ENCODE measurements around the gene HLCS.

Gene HLCS

DNA sequence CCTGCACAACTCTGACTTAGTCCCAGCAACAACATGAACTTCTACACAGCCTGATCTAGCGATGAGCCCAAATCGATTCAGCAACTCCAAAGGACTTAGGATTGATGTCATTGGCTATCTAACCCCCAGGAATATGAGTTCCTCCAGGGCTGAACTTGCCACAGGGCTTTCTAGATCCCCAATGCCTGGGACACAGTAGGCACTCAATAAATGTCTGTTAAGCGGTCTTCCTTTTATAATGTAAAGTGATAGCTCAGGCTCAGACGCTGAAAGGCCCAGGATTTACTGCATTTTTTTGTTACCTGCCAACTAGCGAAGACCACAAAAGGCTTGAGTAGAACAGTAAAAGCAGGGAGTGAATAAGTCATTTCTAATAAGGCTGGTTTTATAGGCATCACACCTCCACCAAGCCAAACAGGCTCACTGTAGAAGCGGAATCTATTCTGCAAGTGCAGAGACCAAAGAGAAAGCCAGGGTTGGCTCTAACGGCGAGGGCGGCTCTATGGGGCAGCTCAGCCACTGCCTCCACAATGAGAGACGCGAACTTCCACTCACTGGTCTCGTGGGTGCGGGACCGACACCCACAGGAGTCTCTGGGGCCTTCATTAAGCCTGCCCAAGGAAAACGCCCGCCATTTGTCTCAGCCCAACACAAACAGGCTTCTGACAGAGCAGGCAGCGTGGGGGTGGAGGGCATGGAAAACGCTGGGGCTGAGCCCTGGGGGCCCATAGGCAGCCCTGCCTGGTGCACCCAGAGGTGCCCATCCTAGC, 52.0 kb downstream of the HLCS start:
- no peak for DNase-seq (ENCODE audit: low spot score)

DNA sequence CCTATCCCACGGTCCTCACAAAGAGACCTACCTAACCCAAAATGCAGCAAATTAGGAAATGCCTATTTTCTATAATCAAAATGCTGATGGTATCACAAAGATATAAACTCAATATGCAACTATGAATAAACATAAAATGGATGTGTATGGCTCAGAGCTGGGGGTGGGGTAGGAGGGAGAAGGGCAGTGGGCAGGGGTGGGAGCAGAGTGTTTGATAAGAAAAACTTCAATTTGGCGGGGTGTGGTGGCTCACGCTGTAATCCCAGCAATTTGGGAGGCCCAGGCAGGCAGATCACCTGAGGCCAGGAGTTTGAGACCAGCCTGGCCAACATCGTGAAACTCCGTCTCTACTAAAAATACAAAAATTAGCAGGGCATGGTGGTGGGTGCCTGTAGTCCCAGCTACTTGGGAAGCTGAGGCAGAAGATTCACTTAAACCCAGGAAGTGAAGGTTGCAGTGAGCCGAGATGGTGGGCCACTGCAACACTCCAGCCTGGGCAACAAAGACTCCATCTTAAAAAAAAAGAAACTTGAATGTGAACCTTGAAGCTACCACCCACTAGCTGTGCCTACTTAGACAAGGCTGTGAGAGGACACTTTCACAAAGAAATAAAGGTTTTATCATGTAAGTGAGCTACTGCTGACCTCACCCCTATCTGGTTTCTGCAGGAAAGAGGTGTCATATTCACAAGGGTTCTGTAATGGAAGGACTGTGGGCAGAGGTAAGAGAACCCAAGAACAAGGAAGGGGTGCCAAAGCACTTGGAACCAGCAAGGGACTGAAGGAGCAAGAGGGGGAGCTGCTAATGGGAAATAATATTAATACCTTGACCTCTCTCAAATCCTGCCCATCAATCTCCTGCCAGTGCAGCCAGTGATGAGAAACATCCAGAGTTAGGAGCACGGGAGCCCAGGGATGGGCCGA, 53.0 kb downstream of the HLCS start:
- no peak for DNase-seq (ENCODE audit: low spot score)

DNA sequence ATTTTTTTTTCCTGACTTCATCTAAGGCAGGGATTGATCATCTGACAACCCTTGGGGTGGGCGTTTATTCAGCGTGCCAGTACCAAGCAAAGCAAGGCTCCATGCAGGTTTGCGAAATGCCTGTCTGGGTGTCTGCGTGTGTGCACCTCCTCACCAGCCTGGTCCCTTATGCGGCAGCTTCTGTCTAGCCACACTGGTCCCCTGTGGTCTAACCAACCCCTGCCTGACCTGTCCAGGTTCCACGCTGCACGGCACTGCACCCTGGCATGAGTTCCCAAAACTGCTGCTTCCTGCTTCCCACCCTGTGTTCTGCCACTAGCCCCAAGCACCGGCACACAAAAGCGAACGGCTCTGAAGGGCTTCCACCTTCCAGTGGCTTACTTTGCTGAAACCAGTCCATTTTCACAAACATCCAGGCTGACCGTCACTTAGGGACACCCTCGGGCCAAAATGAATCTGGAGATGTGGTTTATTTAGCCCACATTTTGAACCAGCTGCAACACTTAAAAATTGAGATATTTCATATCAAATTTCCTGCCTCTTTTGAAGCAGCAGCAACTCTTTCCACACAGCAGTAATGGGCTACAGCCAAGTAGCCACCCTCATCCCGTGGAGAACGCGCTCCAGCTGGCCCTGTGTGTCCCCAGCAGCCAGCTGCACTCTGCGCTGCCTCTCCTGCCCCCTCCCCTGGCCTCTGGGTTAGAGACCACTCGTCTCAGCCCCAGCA, 55.7 kb downstream of the HLCS start:
- no peak for DNase-seq (ENCODE audit: low spot score)

DNA sequence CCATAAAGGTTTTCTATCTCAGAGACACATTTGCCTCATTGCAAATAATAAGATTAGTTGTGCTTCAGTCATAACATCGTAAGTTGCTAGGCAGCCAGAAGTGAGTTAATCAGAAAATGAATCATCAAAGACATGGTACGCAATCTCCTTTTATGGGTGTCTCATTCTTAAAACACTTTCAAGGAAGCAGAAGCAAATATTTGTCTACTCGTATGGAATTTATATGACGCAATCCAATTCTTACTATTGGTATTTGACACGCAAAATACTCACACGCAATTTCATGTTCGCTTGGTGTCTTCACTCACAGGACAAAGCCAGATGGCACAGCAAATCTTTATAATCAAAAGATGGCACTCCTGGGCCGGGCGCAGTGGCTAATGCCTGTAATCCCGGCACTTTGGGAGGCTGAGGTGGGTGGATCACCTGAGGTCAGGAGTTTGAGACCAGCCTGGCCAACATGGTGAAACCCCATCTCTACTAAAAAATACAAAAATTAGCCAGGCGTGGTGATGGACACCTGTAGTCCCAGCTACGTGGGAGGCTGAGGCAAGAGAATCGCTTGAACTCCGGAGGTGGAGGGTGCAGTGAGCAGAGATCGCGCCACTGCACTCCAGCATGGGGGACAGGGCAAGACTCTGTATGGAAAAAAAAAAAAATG, 56.4 kb downstream of the HLCS start:
- no peak for DNase-seq (ENCODE audit: low spot score)

DNA sequence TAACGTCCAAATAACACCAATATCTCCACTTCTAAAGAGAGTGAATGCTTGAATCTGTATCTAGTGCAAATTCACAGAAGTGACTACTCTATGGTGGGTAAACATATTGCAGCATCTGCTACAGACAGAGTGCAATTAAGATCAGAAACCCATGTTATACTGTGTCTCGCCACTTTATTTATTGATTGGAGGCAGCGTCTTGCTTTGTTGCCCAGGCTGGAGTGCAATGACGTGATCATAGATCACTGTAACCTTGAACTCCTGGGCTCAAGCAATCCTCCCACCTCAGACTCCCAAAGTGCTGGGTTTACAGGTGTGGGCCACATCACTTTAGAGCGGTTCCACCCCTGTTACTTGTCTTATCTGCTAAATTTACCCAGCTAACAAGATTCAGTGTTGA, 57.0 kb downstream of the HLCS start:
- no peak for DNase-seq (ENCODE audit: low spot score)

DNA sequence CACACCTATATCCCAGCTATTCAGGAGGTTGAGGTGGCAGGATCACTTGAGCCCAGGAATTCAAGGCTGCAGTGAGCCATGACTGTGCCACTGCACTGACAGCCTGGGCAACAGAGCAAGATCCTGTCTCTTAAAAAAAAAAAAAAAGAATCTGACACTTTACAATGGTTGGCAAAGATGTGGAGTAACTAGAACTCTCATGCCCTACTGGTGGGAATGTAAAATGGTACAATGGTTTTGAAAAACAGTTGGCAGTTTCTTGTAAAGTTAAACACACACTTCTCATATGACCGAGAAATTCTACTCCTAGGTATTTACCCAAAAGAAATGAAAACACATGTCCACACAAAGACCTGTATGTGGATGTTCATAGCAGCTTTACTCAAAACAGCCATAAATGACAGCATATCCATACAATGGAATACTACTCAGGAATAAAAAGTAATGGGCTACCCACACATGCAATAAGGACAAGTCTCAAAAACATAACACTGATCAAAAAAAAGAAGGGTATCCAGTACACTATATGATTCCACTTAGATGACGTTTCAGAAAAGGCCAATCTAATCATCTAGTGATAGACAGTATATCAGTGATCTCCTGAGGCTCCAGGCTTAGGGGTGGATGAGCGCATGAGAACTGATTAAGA, 58.1 kb downstream of the HLCS start:
- DNase-seq (ENCODE audit: low spot score) = no peak

DNA sequence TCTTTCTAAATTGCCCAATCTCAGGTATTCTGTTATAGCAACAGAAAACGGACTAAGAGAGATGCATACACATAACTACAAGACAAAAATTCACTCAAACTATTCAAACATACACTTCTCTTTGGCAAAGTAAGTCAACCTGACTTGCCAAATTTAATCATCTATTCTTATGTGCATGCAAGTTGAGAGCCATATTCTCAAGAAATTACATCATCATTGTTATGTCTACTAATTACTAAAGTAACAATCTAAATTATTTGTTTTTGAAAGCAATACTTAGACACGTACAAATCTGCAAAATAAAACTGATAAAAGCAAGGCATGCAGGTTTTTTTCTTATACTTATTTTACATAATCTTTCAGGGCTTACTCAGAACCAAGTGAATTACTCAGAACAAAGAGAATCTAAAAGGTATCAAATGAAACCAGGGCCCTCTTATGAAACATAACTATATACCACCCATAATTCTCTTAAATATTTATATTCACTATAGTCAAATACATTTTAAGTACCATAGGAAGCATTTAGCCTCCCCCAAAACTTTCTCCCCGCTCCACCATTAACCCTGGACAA, 62.3 kb downstream of the HLCS start:
- DNase-seq (ENCODE audit: low spot score) = no peak

DNA sequence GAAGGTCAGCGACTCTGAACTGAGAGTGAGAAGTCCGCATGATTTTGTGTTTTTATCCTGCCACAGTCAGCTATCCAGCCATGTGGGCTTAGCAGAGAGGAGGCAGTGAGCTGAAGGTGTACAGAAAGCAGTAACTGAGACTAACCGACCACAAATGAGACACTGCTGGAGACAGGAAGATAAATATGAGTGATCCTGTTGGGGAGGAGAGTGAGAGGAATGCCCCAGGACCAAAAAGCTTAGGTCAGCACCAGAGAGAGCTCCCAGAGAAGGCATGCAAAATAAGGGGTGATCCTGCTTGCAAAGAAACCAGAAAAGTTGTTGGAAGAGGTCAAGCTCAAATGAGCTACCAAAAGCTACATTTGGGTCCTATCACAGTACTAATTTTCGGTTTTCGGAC, 63.7 kb downstream of the HLCS start:
- DNase-seq (ENCODE audit: low spot score) = peak; percentile 36

DNA sequence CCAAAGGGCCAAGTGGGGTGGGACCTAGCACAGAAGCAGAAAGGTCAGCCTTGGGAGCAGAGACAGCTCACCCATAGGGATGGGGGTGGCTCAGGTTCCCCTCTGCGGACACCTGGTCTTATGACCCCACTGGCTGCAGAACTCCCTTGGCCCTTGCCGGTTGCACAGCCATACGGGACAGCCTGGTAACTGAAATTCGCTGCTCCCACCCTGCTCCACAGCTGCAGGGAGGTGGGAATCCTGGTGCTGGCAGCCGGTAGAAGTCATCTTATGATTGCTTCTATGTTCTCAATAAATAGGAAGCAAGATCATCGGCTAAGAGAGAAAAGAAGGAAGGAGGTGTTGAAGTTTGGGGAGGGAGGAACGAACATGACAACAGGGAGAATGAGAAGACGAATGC, 64.1 kb downstream of the HLCS start:
- no peak for DNase-seq (ENCODE audit: low spot score)

DNA sequence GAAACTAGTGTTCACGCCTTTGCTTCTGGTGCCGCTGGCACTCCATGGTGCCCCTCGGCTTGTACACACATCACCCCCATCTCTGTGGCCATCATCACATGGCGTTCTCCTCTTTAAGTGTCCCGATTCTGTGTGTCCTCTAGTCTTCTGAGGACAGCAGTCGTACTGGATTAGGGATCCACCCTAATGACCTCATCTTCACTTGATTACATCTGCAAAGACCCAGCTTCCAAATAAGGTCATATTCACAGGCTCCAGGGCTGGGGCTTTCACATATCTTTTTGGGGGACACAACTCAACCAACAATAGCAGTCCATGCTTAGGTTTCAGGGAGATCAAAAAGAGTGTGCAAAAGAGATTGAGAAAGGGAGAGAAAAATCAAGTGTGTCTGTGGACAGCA, 64.9 kb downstream of the HLCS start:
- no peak for DNase-seq (ENCODE audit: low spot score)

DNA sequence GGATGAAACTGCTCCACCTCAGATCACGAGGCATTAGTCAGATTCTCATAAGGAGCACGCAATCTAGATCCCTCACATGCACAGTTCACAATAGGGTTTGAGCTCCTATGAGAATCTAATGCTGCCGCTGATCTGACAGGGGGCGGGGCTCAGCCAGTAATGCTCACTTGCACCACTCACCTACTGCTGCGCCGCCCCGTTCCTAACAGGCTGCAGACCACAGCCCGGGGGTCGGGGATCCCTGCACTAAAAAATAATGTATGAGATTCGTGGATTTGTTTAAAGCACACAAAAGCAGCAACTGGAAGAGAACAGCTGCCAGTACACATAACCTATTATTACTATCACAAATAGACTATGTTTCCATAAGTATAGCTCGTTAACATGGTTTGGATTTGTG, 72.9 kb downstream of the HLCS start:
- no peak for DNase-seq (ENCODE audit: low spot score)

DNA sequence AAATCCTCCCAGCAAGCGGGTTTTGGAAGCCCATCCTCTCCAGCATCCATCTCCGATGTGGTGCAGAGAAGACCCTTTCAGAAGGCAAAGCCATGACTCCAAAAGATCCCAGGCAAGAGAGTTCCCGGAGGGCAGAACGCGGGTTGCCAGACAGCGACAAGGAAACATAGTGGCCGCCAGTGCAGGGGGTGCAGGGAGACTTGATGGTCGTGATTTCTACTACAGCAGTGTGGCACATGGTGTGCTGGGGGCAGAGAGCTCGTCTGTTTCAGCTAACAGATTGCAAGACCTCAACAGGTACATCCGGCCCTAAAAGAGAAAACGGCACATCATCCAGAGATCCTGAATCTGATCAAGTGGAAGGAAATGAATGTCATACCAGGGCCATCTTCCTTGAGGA, 74.3 kb downstream of the HLCS start:
- DNase-seq (ENCODE audit: low spot score) = no peak

DNA sequence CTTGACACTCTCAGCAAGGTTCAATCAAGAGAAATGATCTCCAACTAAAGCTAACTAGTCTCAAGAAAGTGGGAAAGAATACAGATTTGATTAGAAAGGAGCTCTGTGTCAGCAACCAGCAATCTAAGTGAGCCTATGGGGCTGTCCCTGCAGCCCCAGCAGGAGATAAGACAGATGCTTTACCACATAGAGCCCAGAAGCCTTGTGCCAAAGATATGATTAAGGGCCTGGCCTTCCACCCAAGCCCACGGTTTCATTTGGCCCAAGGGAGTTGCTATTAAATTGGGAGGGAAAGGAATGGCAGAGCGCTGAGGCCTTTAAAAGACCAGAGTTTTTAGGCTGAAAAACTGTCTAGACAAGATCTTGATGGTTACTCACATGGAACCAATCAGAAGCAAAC, 74.8 kb downstream of the HLCS start:
- DNase-seq (ENCODE audit: low spot score) = no peak

DNA sequence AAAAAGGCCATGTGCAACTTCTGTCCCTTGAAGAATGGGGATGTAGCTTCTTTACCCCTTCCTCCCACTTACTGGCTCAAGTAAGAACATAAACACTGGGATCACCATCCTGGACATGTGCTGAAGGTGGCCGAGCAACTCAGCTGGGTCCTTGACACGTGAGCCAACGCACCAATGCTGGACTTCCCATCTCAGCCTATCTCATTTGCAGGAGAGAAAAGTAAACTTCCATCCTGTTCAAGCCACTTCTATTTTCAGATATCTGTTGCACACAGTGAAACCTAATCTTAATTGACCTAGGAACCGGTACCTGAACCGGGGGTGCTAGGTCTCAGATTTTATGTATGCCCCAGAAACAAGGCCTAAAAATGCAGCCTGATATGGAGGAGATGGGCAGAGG, 75.3 kb downstream of the HLCS start:
- no peak for DNase-seq (ENCODE audit: low spot score)

DNA sequence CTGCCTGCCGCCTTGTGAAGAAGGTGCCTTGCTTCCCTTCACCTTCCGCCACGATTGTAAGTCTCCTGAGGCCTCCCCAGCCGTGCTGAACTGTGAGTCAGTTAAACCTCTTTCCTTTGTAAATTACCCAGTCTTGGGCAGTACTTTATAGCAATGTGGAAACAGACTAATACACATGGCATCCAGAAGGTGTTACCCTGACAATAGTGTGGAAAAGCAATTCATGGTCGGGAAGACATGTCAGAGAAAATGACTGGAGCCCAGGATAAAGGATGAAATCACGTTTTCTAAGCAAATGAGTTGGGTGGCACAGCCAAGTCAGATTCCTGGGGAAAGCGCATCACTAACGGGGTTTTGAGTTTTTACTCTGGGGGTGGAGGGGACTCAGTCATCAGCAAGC, 76.4 kb downstream of the HLCS start:
- no peak for DNase-seq (ENCODE audit: low spot score)

DNA sequence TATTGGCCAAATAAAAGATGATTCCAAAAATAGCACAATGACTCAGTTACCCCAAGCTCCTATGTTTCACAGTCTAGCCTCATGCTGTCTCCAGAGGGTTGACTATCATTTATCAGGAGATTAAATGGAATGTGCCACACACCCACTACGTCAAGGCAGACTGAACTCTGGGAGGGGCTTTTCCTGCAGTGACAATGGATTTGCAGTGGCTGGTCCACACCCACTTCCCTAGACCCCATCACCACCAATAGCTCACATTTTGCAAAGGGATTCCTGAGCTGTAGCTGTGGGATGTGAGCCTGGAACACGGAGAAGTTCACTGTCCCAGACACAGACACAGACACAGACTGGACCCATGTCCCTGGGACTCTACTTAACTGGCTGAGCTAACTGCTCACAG, 77.1 kb downstream of the HLCS start:
- DNase-seq (ENCODE audit: low spot score) = no peak

DNA sequence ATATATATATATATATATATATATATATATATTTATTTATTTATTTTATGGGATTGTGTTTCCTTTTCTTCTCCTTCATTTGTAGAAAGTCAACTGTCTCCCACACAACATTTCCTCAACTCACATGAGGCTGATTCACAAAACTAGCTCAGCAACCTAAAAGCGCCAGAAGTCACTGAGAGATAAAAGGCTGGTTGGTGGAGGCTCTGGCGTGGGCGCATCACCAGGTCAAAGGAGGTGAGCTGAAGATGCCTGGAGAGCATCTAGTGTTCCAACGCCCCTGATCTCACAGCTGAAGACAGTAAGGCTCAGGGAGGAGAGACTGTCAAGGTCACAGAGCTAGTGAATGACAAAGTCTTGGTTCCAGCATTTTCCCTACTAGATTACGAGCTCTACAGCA, 78.0 kb downstream of the HLCS start:
- no peak for DNase-seq (ENCODE audit: low spot score)

DNA sequence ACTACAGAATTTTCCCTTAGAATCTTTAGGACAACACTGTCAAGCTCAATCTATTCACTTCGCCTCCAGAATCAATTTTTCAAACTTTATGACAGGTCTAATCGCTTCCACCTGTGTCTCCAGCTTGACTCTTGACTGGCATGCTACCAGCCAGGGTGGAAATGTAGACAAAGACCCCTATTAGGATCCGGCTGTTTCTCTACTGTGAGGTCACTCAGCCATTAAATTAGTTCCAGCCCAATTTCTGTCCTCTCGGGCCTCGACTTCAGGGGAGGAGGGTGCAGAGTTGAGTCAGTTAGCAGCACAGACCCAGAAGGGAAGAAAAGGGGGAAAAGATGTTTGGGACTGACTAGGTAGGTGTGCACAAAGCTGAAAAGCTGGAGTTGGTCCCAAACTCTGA, 78.5 kb downstream of the HLCS start:
- DNase-seq (ENCODE audit: low spot score) = no peak

DNA sequence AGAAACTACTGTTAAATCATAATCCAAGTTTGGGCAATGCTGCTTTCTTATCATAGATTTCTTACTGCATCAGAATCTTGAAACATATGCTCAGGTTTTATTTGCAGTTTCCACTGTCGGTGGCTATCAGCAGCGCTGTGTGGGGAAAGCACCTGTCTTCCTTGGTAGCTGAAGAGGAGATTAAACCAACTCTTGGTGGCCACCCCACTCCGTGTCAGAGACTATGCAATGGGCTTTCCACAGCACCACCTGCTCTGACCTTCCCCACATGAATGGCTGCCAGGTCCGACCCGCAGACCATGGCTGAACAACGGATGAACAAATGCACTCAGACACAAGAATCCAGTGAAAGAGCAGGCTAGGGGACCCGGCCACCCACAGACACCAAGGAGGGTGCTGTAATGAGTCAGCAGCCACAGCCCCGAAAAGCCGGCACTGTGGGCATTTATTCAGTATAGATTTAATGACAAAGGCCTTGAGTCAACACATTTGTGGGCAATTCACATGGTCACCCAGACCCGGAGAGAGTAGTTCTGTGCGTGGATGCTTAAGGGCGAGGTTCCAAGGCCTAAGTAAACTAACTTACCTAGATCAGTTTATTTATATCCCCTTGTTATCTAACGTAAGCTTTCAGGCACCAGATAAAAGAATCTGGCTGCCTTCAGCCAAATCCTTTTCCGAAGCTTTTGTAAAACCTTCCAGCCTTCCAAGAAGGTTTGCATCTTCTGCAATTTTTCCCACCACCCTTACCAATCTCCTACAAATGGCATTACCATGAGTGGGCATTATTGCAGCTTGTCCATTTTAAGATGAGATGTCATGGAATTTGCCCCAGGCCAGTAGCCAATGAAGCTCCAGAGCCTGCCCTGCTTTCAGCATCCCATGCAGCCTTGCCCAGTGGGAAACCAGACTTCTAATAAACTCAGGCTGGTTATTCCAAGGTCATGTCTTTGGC, 82.7 kb downstream of the HLCS start:
- DNase-seq (ENCODE audit: low spot score) = no peak

DNA sequence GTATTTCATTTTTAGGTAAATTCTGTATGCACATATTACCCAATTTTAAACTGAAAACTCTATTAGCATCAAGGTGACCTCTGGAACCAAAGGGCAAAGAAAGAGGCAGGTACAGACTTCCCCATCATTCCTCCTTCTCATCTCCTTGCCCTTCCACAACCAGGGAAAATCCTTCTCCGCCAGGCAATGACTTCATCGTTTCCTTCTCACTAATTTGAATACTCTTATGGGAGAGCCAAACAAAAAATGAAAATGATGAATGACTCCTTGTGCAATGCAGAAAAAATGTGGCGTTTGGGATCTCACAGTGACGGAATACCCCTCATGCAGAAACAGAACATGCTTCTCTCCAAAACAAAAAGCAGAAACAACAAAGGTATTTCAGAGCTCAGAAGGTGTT, 83.7 kb downstream of the HLCS start:
- DNase-seq (ENCODE audit: low spot score) = no peak
